Lung (tissue), 12 donors: Measurements from ENCODE around the gene DNLZ. TPM values are rescaled to one million over a fixed set of nuclear protein-coding genes. Genes with fewer than 3 reads are reported as not detected.

Experiments used
- ATAC-seq: fragments of 200-7000 bp; cut with Tn5 transposase; one replicate; pipeline ENCODE4 v1.9.1; 2020; ENCODE audit warnings: moderate number of reproducible peaks; ENCODE audit not compliant: insufficient read depth, low FRiP score
- DNase-seq, 3 donors: peaks; one replicate each; pipeline ENCODE4 v3.0.0-alpha.2; 2013 to 2017
- H3K27ac ChIP-seq, 2 donors: one replicate each; pipeline ENCODE4 v1.5.1; 2013; ENCODE audit warnings: mild to moderate bottlenecking in 2 of 2, moderate library complexity in 2 of 2, control low read depth in 1 of 2, inconsistent platforms in 1 of 2, low read depth in 1 of 2, low read length in 1 of 2
- H3K27me3 ChIP-seq, 3 donors: one replicate each; pipeline ENCODE4 v1.5.1; 2013; ENCODE audit warnings: low read length in 2 of 3; ENCODE audit not compliant: control insufficient read depth in 3 of 3, insufficient read depth in 3 of 3
- H3K36me3 ChIP-seq, 4 donors: one replicate each; pipeline ENCODE4 v1.5.1; 2013; ENCODE audit warnings: low read length in 4 of 4, mild to moderate bottlenecking in 1 of 4, moderate library complexity in 1 of 4; ENCODE audit not compliant: control insufficient read depth in 4 of 4, insufficient read depth in 4 of 4
- H3K4me1 ChIP-seq, 5 donors: one replicate each; pipeline ENCODE4 v1.5.1; 2013; ENCODE audit warnings: low read length in 5 of 5, mild to moderate bottlenecking in 2 of 5, moderate library complexity in 1 of 5; ENCODE audit not compliant: control insufficient read depth in 5 of 5, insufficient read depth in 5 of 5
- H3K4me3 ChIP-seq: one replicate; pipeline ENCODE4 v1.5.1; 2013; ENCODE audit warnings: mild to moderate bottlenecking, control low read depth, moderate library complexity
- H3K9ac ChIP-seq, 2 donors: one replicate each; pipeline ENCODE4 v1.5.1; 2013; ENCODE audit warnings: low read length in 2 of 2, control low read depth in 1 of 2; ENCODE audit not compliant: insufficient read depth in 1 of 2
- H3K9me3 ChIP-seq, 4 donors: one replicate each; pipeline ENCODE4 v1.5.1; 2013; ENCODE audit warnings: low read length in 3 of 4, mild to moderate bottlenecking in 1 of 4, moderate library complexity in 1 of 4; ENCODE audit not compliant: control insufficient read depth in 4 of 4, insufficient read depth in 3 of 4
- CTCF ChIP-seq: IDR thresholded peaks from 2 replicates; pipeline ENCODE4 v1.5.1; 2012; ENCODE audit warnings: mild to moderate bottlenecking; ENCODE audit errors: control extremely low read depth, extremely low read depth
- WGBS, 2 donors: extraction: QIAGEN DNeasy Blood & Tissue Kit; methylation state at CpG; one replicate each; pipeline ENCODE4 v1.1.7; 2013; 5-methylcytosine and 5-hydroxymethylcytosine counted together
- polyA plus RNA-seq, 2 donors: library from polyadenylated mRNA; stranded (reverse); fragments of 200-250 nt; gene quantifications; one replicate each; pipeline ENCODE4 v1.2.1, GENCODE V29; 2013
- total RNA-seq, 2 donors: library from RNA; depleted of rRNA in 1 of 2; stranded (reverse); fragments of >200 nt in 1 of 2; gene quantifications; one replicate each; pipeline ENCODE4 v1.2.1, GENCODE V29; 2014 to 2021
- donor health status: control.
- donor health status: control.
- donor health status: Bipolar disorder and iron deficiency.
- donor health status: healthy.
- donor health status: DM: yes; HTN: yes; CAD: no.

Gene DNLZ
- total and polyA plus RNA-seq, 4 donors: 7.7 to 34.3 (median 16.8) TPM

DNA sequence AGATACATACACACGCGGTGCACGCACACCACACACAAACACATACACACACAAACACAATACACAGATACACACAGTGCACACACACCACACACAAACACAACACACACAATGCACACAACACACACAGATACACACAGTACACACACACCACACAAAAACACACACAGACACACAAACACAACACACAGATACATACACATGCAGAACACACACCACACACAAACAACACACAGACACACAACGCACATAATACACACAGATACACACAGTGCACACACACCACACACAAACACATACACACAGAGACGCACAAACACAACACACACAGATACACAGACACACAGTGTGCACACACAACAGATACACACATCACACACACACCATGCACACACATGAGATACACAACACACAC, 53.7 kb downstream of the DNLZ start:
- no peak for TF ChIP-seq CTCF
- H3K9ac ChIP-seq: no peak overlapping the region
- H3K4me3 ChIP-seq: no peak overlapping the region
- H3K4me1 ChIP-seq: peaks cover 0 to 5% (median 0%) of the 10 kb centered on the region in 5 donors
- DNase-seq (no peak), ATAC-seq (no peak)
- no peak overlapping the region for H3K27ac ChIP-seq
- 93 to 95% methylated on average over 5 of the region's 5 CpGs for whole genome bisulfite sequencing, 2 donors
- peaks cover 0 to 2% (median 0%) of the 10 kb centered on the region in 4 donors for H3K36me3 ChIP-seq
- H3K27me3 ChIP-seq: no peaks in the 10 kb centered on the region
- H3K9me3 ChIP-seq: peaks cover 0 to 7% (median 3%) of the 10 kb centered on the region in 4 donors

Other genes with a start within 250 kb of the DNLZ start
- gene TMEM250, start 244.9 kb downstream of the DNLZ start, total RNA-seq: 10 to 100 TPM; 13.0 to 47.9 TPM
- gene TMEM250, start 244.9 kb downstream of the DNLZ start, polyA plus RNA-seq: 10 to 100 TPM; 18.6 to 35.8 TPM
- not detected for gene LHX3, start 158.6 kb downstream of the DNLZ start, total RNA-seq
- not detected for gene LHX3, start 158.6 kb downstream of the DNLZ start, polyA plus RNA-seq
- gene QSOX2, start 117.9 kb downstream of the DNLZ start, total RNA-seq: 10 to 100 TPM; 10.4 to 12.2 TPM
- gene QSOX2, start 117.9 kb downstream of the DNLZ start, polyA plus RNA-seq: 10 to 100 TPM in 1 of 2 donors, 1 to 10 TPM in 1; 4.9 to 10.3 TPM
- 10 to 100 TPM; 11.4 to 16.8 TPM for gene CCDC187, start 59.6 kb downstream of the DNLZ start, total RNA-seq
- gene CCDC187, start 59.6 kb downstream of the DNLZ start, polyA plus RNA-seq: 1 to 10 TPM; 2.0 to 2.1 TPM
- gene GPSM1, start 36.2 kb downstream of the DNLZ start, total RNA-seq: 10 to 100 TPM; 28.5 to 41.6 TPM
- gene GPSM1, start 36.2 kb downstream of the DNLZ start, polyA plus RNA-seq: 10 to 100 TPM; 12.6 to 16.8 TPM
- 10 to 100 TPM in 1 of 2 donors, 1 to 10 TPM in 1; 3.8 to 15.2 TPM for gene CARD9, start 9.9 kb upstream of the DNLZ start, total RNA-seq
- 10 to 100 TPM in 1 of 2 donors, 1 to 10 TPM in 1; 7.9 to 16.0 TPM for gene CARD9, start 9.9 kb upstream of the DNLZ start, polyA plus RNA-seq
- 10 to 100 TPM; 12.3 to 12.4 TPM for gene SNAPC4, start 36.4 kb upstream of the DNLZ start, total RNA-seq
- 1 to 10 TPM; 6.8 to 7.3 TPM for gene SNAPC4, start 36.4 kb upstream of the DNLZ start, polyA plus RNA-seq
- 10 to 100 TPM; 25.5 to 48.4 TPM for gene ENTR1, start 46.9 kb upstream of the DNLZ start, total RNA-seq
- 10 to 100 TPM; 30.8 to 44.6 TPM for gene ENTR1, start 46.9 kb upstream of the DNLZ start, polyA plus RNA-seq
- 10 to 100 TPM; 26.5 to 44.0 TPM for gene PMPCA, start 46.9 kb upstream of the DNLZ start, total RNA-seq
- gene PMPCA, start 46.9 kb upstream of the DNLZ start, polyA plus RNA-seq: 10 to 100 TPM; 36.9 to 46.7 TPM
- 10 to 100 TPM in 1 of 2 donors, 1 to 10 TPM in 1; 8.4 to 18.4 TPM for gene INPP5E, start 76.1 kb upstream of the DNLZ start, total RNA-seq
- gene INPP5E, start 76.1 kb upstream of the DNLZ start, polyA plus RNA-seq: 1 to 10 TPM; 7.2 to 8.7 TPM
- 10 to 100 TPM; 44.3 to 78.8 TPM for gene SEC16A, start 119.3 kb upstream of the DNLZ start, total RNA-seq
- gene SEC16A, start 119.3 kb upstream of the DNLZ start, polyA plus RNA-seq: 10 to 100 TPM; 44.2 to 49.1 TPM
- gene NOTCH1, start 182.3 kb upstream of the DNLZ start, total RNA-seq: 100 to 1,000 TPM in 1 of 2 donors, 10 to 100 TPM in 1; 64.3 to 101 TPM
- gene NOTCH1, start 182.3 kb upstream of the DNLZ start, polyA plus RNA-seq: 10 to 100 TPM; 23.9 to 24.7 TPM